Liver (tissue), 9 donors: ENCODE data around the gene MORF4L1. TPM values are rescaled to one million over a fixed set of nuclear protein-coding genes. Genes with fewer than 3 reads are reported as not detected.

Experiments used
- DNase-seq: peaks from one replicate; pipeline ENCODE4 v3.0.0-alpha.2; 2017; ENCODE audit warnings: low spot score
- H3K27ac ChIP-seq, 2 donors: one replicate each; pipeline ENCODE4 v1.7.0; 2013; ENCODE audit warnings: inconsistent platforms in 2 of 2, low read length in 2 of 2, control low read depth in 1 of 2, low read depth in 1 of 2, mild to moderate bottlenecking in 1 of 2
- H3K27me3 ChIP-seq, 4 donors: one replicate each; pipeline versions ENCODE4 v1.6.1 to v1.7.0; 2013; ENCODE audit warnings: low read length in 3 of 4, inconsistent platforms in 1 of 4, mild to moderate bottlenecking in 1 of 4, moderate library complexity in 1 of 4; ENCODE audit not compliant: control insufficient read depth in 4 of 4, insufficient read depth in 4 of 4
- H3K36me3 ChIP-seq, 4 donors: one replicate each; pipeline versions ENCODE4 v1.6.1 to v1.7.0; 2013; ENCODE audit warnings: low read length in 3 of 4, mild to moderate bottlenecking in 3 of 4, low read depth in 1 of 4, moderate library complexity in 1 of 4; ENCODE audit not compliant: control insufficient read depth in 4 of 4, insufficient read depth in 3 of 4
- H3K4me1 ChIP-seq, 4 donors: one replicate each; pipeline versions ENCODE4 v1.6.1 to v1.7.0; 2013; ENCODE audit warnings: low read length in 3 of 4, mild to moderate bottlenecking in 3 of 4, moderate library complexity in 1 of 4; ENCODE audit not compliant: control insufficient read depth in 4 of 4, insufficient read depth in 4 of 4
- H3K4me3 ChIP-seq, 3 donors: one replicate each; pipeline versions ENCODE4 v1.6.1 to v1.7.0; 2013; ENCODE audit warnings: low read length in 3 of 3, control low read depth in 1 of 3, low read depth in 1 of 3, mild to moderate bottlenecking in 1 of 3
- H3K9ac ChIP-seq, 2 donors: one replicate each; pipeline ENCODE4 v1.7.0; 2013; ENCODE audit warnings: low read length in 2 of 2, mild to moderate bottlenecking in 2 of 2, moderate library complexity in 2 of 2, control low read depth in 1 of 2, low read depth in 1 of 2
- H3K9me3 ChIP-seq, 4 donors: one replicate each; pipeline versions ENCODE4 v1.6.1 to v1.7.0; 2013; ENCODE audit warnings: low read length in 3 of 4; ENCODE audit not compliant: control insufficient read depth in 4 of 4
- ATF3 ChIP-seq: IDR thresholded peaks from 2 replicates; pipeline ENCODE4 v1.6.1; 2016; ENCODE audit warnings: antibody characterized with exemption
- FOXA2 ChIP-seq: IDR thresholded peaks from 2 replicates; pipeline ENCODE4 v1.6.1; 2016; ENCODE audit warnings: antibody characterized with exemption
- GABPA ChIP-seq, 2 donors: IDR thresholded peaks in 1 of 2; conservative IDR thresholded peaks in 1 of 2; 2 replicates each; pipeline ENCODE4 v1.6.1; 2016; ENCODE audit warnings: antibody characterized with exemption in 2 of 2, mild to moderate bottlenecking in 1 of 2, moderate library complexity in 1 of 2
- HNF4A ChIP-seq, 2 donors: conservative IDR thresholded peaks; 2 replicates each; pipeline ENCODE4 v1.6.1; 2016; ENCODE audit warnings: antibody characterized with exemption in 2 of 2, mild to moderate bottlenecking in 2 of 2
- HNF4G ChIP-seq: IDR thresholded peaks from 2 replicates; pipeline ENCODE4 v1.6.1; 2016; ENCODE audit warnings: antibody characterized with exemption
- NR2F2 ChIP-seq: IDR thresholded peaks from 2 replicates; pipeline ENCODE4 v1.6.1; 2016; ENCODE audit warnings: antibody characterized with exemption
- RAD21 ChIP-seq, 2 donors: IDR thresholded peaks; 2 replicates each; pipeline ENCODE4 v1.6.1; 2016; ENCODE audit warnings: antibody characterized with exemption in 2 of 2, mild to moderate bottlenecking in 2 of 2
- RXRA ChIP-seq, 2 donors: IDR thresholded peaks; 2 replicates each; pipeline ENCODE4 v1.6.1; 2017 to 2018; ENCODE audit warnings: antibody characterized with exemption in 2 of 2, mild to moderate bottlenecking in 1 of 2
- SP1 ChIP-seq: IDR thresholded peaks from 2 replicates; pipeline ENCODE4 v1.6.1; 2018; ENCODE audit warnings: antibody characterized with exemption, mild to moderate bottlenecking
- TAF1 ChIP-seq: conservative IDR thresholded peaks from 2 replicates; pipeline ENCODE4 v1.6.1; 2016; ENCODE audit warnings: antibody characterized with exemption, mild to moderate bottlenecking
- YY1 ChIP-seq: IDR thresholded peaks from 2 replicates; pipeline ENCODE4 v1.6.1; 2016; ENCODE audit warnings: antibody characterized with exemption, mild to moderate bottlenecking
- ZBTB33 ChIP-seq: IDR thresholded peaks from 2 replicates; pipeline ENCODE4 v1.6.1; 2016; ENCODE audit warnings: antibody characterized with exemption
- WGBS: extraction: QIAGEN DNeasy Blood & Tissue Kit; methylation state at CpG from one replicate; pipeline ENCODE4 v1.1.7; 2013; 5-methylcytosine and 5-hydroxymethylcytosine counted together
- polyA plus RNA-seq, 2 donors: library from polyadenylated mRNA; stranded (reverse) in 1 of 2; unstranded in 1 of 2; fragments of 200-250 nt in 1 of 2; fragments of >200 nt in 1 of 2; fragmentation: Nextera tagmentation in 1 of 2; extraction: Ambion mirVana in 1 of 2; gene quantifications; one replicate each; pipeline versions ENCODE4 v1.2.1 to v1.2.3, GENCODE V29; 2013 to 2015
- total RNA-seq, 2 donors: library from RNA; depleted of rRNA; stranded (reverse); fragments of >200 nt; gene quantifications; one replicate each; pipeline ENCODE4 v1.2.3, GENCODE V29; 2014
- TF ChIP-seq, protein P1 (sequence below): IDR thresholded peaks from 2 replicates; pipeline ENCODE4 v1.6.1; 2016; ENCODE audit warnings: antibody characterized with exemption, mild to moderate bottlenecking
- TF ChIP-seq, protein P2 (sequence below): IDR thresholded peaks from 2 replicates; pipeline ENCODE4 v1.6.1; 2016; ENCODE audit warnings: antibody characterized with exemption
- TF ChIP-seq, protein P3 (sequence below): fragments of 150-350 bp; IDR thresholded peaks from 2 replicates; pipeline ENCODE4 v1.5.1; 2017; ENCODE audit warnings: improper control_type of control experiment, low read depth, low read length; ENCODE audit not compliant: missing input control
- donor health status: healthy.
- donor health status: healthy.
- donor health status: healthy.
- donor health status: healthy.
- donor health status: healthy.

Gene MORF4L1
- total and polyA plus RNA-seq, 4 donors = 67.5 to 134 (median 123) TPM

- peaks cover 8 to 22% (median 19%) of the 10 kb centered on the region in 4 donors for H3K4me1 ChIP-seq
- WGBS = 73% methylated on average over 14 of the region's 14 CpGs
- DNase-seq = no peak
- no peaks in the 10 kb centered on the region for H3K9me3 ChIP-seq
- H3K9ac ChIP-seq = no peak overlapping the region
- H3K27me3 ChIP-seq = no peaks in the 10 kb centered on the region
- peaks cover 3 to 18% (median 12%) of the 10 kb centered on the region in 4 donors for H3K36me3 ChIP-seq
- no peak overlapping the region for H3K27ac ChIP-seq
- H3K4me3 ChIP-seq = no peak overlapping the region
- TF ChIP-seq, protein P1, sequence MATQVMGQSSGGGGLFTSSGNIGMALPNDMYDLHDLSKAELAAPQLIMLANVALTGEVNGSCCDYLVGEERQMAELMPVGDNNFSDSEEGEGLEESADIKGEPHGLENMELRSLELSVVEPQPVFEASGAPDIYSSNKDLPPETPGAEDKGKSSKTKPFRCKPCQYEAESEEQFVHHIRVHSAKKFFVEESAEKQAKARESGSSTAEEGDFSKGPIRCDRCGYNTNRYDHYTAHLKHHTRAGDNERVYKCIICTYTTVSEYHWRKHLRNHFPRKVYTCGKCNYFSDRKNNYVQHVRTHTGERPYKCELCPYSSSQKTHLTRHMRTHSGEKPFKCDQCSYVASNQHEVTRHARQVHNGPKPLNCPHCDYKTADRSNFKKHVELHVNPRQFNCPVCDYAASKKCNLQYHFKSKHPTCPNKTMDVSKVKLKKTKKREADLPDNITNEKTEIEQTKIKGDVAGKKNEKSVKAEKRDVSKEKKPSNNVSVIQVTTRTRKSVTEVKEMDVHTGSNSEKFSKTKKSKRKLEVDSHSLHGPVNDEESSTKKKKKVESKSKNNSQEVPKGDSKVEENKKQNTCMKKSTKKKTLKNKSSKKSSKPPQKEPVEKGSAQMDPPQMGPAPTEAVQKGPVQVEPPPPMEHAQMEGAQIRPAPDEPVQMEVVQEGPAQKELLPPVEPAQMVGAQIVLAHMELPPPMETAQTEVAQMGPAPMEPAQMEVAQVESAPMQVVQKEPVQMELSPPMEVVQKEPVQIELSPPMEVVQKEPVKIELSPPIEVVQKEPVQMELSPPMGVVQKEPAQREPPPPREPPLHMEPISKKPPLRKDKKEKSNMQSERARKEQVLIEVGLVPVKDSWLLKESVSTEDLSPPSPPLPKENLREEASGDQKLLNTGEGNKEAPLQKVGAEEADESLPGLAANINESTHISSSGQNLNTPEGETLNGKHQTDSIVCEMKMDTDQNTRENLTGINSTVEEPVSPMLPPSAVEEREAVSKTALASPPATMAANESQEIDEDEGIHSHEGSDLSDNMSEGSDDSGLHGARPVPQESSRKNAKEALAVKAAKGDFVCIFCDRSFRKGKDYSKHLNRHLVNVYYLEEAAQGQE = no peak
- no peak for TF ChIP-seq HNF4A (conservative IDR thresholded peaks at IDR 0.05)
- TF ChIP-seq GABPA (IDR thresholded peaks at IDR 0.05 in 1 of 2, conservative IDR thresholded peaks at IDR 0.05 in 1 of 2) = no peak
- no peak for TF ChIP-seq RAD21 (IDR thresholded peaks at IDR 0.05)
- TF ChIP-seq NR2F2 = peak; percentile 84
- no peak for TF ChIP-seq TAF1
- peak; percentile 41 for TF ChIP-seq SP1
- TF ChIP-seq HNF4G = no peak
- TF ChIP-seq RXRA (IDR thresholded peaks at IDR 0.05) = no peak
- TF ChIP-seq, protein P2, sequence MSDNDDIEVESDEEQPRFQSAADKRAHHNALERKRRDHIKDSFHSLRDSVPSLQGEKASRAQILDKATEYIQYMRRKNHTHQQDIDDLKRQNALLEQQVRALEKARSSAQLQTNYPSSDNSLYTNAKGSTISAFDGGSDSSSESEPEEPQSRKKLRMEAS = no peak
- TF ChIP-seq ZBTB33 = no peak
Measured at GRCh38 chr15:78937132-78937739, 64.5 kb downstream of the MORF4L1 start.

DNA sequence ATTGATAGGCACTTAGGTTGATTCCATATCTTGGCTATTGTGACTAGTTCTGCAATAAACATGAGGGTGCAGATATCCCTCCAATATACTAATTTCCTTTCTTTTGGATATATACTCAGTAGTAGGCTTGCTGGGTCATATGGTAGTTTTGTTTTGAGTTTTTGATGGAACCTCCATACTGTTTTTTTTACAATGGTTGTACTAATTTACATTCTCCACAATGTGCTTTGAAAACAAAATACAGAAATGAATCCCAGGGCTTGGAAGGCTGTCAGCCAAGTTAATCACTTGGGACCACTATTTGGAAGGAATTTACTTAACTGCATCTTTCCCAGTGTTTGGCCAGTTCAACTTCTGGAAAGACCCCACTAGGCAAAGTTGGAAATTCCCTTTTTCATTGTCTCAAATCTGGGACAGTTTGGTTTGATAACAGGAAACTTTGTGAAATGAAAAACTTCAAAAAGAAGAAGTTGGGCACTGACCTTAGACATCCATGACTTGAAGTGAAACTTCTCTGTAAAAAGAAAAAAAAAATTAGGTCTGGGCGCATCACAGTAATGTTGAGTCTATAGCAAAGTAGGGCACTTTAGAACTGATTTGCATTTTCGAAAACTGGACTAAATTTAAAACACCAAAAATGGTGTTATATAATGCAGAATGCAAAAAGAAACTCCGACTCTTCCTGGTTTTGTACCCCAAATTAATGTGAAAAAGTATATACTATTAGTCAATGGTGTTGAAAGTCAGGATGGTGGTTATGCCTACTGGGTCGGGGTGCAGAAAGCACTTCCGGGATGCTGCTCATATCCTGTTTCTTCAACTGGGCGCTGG lies 66.2 kb downstream of the MORF4L1 start:
- Histone ChIP-seq H3K36me3 (peaks cover 3 to 18% (median 12%) of the 10 kb centered on the region in 4 donors), H3K9me3 (no peaks in the 10 kb centered on the region), H3K9ac (no peak overlapping the region), H3K4me3 (no peak overlapping the region), H3K27me3 (no peaks in the 10 kb centered on the region), H3K4me1 (peaks cover 4 to 21% (median 12%) of the 10 kb centered on the region in 4 donors), H3K27ac (no peak overlapping the region)
- DNase-seq = no peak
- 80% methylated on average over 6 of the region's 6 CpGs for WGBS
- TF ChIP-seq SP1 (no peak), FOXA2 (no peak), YY1 (no peak), GABPA (IDR thresholded peaks at IDR 0.05 in 1 of 2, conservative IDR thresholded peaks at IDR 0.05 in 1 of 2) (no peak), ATF3 (no peak), ZBTB33 (no peak), HNF4A (conservative IDR thresholded peaks at IDR 0.05) (no peak), HNF4G (no peak), RXRA (IDR thresholded peaks at IDR 0.05) (no peak)
- TF ChIP-seq, protein P1 = no peak
- TF ChIP-seq, protein P3, sequence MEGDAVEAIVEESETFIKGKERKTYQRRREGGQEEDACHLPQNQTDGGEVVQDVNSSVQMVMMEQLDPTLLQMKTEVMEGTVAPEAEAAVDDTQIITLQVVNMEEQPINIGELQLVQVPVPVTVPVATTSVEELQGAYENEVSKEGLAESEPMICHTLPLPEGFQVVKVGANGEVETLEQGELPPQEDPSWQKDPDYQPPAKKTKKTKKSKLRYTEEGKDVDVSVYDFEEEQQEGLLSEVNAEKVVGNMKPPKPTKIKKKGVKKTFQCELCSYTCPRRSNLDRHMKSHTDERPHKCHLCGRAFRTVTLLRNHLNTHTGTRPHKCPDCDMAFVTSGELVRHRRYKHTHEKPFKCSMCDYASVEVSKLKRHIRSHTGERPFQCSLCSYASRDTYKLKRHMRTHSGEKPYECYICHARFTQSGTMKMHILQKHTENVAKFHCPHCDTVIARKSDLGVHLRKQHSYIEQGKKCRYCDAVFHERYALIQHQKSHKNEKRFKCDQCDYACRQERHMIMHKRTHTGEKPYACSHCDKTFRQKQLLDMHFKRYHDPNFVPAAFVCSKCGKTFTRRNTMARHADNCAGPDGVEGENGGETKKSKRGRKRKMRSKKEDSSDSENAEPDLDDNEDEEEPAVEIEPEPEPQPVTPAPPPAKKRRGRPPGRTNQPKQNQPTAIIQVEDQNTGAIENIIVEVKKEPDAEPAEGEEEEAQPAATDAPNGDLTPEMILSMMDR = no peak
